HFF-Myc (cell line): ENCODE results near the gene GPHN.

Source experiments
- DNase-seq: peaks from one replicate; pipeline ENCODE4 v3.0.0-alpha.2; 2011; ENCODE audit warnings: low read depth; ENCODE audit errors: extremely low read depth
- H3K4me3 ChIP-seq: replicated peaks from 2 replicates; pipeline ENCODE4 v1.5.1; 2011; ENCODE audit warnings: low read depth, mild to moderate bottlenecking, control low read depth, low read length
- CTCF ChIP-seq: IDR thresholded peaks from 2 replicates; pipeline ENCODE4 v1.5.1; 2012; ENCODE audit warnings: mild to moderate bottlenecking, low read depth, low read length, control low read depth; ENCODE audit errors: missing control alignments

Gene GPHN

DNA sequence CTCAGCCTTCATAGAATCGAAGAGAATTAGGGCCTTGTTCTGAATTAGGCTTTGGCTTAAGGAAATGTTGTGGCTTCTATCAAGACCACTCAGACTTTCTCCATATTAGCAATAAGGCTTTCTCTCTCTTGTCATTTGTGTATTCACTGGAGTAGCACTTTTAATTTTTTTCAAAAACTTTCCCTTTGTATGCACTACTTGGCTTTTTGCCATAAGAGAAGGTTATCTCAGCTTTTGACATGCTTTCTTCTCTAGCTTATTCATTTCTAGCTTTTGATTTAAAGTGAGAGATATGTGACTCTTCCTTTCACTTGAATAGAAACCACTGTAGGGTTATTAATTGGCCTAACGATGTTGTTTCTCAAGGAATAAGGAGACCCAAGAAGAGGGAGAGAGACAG, 244.2 kb downstream of the GPHN start:
- no peak for DNase-seq
- H3K4me3 ChIP-seq = no peak overlapping the region
- TF ChIP-seq CTCF = no peak

DNA sequence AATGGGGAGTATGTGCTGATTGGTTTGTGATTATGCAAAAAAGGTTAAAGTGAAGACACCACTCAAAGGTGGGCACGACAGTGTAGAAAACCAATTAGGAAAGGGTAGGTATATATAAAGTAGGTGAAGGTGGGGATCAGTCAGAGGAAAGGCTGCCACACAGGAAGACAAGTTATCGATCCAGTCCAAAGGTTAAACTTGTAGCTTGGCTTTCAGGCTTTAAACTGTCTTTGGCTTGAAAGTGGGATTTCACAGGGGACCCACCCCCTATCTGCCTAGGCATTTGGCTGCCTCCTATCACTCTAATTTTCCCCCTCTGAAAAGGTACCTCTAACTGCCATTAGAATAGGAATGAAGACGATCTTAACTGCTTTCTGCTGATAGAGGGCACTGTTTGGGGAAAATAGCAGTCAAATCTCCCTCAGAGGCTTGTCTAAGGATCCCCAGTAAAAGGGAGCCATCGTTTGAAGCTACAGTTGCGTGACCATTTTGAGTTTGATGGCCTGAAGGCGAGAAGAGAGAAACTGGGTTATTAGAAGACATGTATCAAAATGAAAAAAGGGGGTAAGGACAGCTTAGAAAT, 250.2 kb downstream of the GPHN start:
- H3K4me3 ChIP-seq = no peak overlapping the region
- TF ChIP-seq CTCF = no peak
- DNase-seq = no peak

DNA sequence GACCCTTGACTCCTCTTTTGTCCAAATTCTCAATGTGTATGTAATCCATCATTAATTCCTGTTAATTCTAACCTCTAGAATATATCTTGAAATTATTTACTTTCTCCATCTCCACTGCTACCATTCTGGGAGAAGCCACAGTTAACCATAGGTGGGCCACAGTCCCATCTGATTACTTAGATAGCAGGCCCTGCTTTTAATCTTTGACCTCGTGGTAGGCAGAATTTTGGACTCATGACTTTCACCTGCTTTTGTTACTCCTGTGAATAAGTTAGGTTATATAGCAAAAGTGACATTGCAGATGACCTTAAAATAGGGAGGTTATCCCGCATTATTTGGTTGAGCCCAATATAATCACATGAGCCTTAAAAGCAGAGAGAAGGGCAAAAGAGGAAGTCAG, 264.2 kb downstream of the GPHN start:
- H3K4me3 ChIP-seq = no peak overlapping the region
- no peak for TF ChIP-seq CTCF
- DNase-seq = no peak

DNA sequence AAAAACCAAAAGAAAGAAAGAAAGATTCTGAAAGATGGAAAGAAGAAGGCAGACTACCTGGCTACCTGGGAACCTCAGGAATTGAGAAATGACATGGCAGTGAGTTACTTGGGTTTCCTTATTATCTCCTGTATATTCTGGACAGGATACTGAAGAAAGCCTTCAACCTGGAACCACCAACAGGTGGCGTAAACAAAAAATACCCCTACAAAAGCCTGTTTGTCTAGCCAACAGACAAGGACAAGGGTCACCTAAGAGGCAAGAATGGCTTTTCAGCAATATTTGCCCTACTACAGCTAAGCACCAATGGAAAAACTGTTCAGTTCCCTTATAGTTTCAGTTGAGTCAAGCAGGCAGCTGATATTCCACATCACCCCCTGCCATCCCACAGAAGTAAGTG, 274.9 kb downstream of the GPHN start:
- no peak overlapping the region for H3K4me3 ChIP-seq
- TF ChIP-seq CTCF = no peak
- DNase-seq = no peak

GRCh38 chr14:66790101-66790500, 282.2 kb downstream of the GPHN start:
- no peak for DNase-seq
- H3K4me3 ChIP-seq = no peak overlapping the region

DNA sequence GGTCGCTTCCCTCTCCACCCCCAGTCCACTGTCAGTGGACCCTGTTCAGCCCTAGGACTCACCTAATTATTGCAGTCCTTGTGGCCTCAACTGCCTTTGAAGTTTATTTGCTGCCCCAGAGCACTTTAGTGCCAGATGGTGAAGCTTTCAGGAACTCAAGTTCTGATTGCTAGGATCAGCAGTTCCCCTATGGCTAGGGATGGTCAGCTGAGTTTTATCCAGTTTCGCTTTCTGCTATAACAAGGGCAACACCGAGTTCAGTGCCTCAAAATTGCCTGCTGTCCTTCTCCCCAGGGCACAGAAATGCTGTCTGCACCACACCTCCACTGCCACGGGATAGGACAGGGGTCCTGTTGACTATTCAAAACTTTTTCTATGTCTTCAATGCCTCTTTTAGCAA, 295.0 kb downstream of the GPHN start:
- no peak overlapping the region for H3K4me3 ChIP-seq
- no peak for DNase-seq
- TF ChIP-seq CTCF = no peak

More at GRCh38 chr14:66790101-66790500, 282.2 kb downstream of the GPHN start:
- TF ChIP-seq CTCF = no peak

DNA sequence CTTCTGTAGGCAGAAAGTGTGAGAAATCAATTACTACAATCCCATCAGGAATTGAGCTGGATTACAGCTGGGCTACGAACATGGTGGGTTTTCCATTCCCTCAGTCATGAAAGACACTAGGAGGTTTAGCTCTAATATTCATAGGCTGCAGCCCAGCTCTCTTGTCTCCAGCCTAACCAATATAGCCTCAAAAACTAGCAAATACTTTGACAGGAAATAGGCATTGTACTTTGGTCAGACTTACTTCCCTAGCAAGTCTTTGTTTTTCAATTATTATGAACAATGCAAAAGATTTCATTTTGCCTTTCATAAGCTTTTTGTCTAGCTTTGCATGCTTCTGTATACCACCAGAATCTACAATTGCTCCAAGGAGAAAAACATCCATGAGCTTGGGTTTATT, 296.2 kb downstream of the GPHN start:
- H3K4me3 ChIP-seq = no peak overlapping the region
- no peak for DNase-seq
- TF ChIP-seq CTCF = no peak
